ENCODE data around the gene MYBPH. TPM values are rescaled to one million over a fixed set of nuclear protein-coding genes. Genes with fewer than 3 reads are reported as not detected.

Gene MYBPH, protein sequence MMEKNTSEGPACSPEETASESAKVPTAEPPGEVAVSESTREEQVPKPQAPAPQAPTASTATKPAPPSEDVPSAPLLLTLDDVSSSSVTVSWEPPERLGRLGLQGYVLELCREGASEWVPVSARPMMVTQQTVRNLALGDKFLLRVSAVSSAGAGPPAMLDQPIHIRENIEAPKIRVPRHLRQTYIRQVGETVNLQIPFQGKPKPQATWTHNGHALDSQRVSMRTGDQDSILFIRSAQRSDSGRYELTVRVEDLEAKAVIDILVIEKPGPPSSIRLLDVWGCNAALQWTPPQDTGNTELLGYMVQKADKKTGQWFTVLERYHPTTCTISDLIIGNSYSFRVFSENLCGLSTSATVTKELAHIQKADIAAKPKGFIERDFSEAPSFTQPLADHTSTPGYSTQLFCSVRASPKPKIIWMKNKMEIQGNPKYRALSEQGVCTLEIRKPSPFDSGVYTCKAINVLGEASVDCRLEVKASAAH
- total RNA-seq: not detected in 2 replicates

DNA sequence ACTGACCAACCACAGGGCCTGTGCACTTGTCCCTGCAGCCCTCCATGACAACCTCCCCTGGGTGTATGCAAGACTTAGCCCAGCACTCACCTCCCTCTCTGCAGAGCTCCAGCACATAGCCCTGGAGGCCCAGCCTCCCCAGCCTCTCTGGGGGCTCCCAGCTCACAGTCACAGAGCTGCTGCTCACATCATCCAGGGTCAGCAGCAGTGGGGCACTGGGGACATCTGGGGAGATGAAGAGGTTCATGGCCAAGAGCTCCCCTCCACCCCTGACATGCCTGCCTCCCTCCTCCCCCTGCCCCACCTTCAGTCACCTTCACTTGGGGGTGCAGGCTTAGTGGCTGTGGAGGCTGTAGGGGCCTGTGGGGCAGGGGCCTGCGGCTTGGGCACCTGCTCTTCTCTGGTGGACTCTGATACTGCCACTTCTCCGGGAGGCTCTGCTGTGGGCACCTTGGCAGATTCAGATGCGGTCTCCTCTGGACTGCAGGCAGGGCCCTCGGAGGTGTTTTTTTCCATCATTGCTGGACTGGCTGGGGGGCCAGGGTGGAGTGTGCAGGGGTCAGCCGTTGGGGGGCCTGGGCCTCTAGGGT, at the start of gene MYBPH:
TSS of gene MYBPH (minus strand) at position 590 of the 590 bp plus-strand sequence. CDS start at position 519, 71 bp downstream.

DNA sequence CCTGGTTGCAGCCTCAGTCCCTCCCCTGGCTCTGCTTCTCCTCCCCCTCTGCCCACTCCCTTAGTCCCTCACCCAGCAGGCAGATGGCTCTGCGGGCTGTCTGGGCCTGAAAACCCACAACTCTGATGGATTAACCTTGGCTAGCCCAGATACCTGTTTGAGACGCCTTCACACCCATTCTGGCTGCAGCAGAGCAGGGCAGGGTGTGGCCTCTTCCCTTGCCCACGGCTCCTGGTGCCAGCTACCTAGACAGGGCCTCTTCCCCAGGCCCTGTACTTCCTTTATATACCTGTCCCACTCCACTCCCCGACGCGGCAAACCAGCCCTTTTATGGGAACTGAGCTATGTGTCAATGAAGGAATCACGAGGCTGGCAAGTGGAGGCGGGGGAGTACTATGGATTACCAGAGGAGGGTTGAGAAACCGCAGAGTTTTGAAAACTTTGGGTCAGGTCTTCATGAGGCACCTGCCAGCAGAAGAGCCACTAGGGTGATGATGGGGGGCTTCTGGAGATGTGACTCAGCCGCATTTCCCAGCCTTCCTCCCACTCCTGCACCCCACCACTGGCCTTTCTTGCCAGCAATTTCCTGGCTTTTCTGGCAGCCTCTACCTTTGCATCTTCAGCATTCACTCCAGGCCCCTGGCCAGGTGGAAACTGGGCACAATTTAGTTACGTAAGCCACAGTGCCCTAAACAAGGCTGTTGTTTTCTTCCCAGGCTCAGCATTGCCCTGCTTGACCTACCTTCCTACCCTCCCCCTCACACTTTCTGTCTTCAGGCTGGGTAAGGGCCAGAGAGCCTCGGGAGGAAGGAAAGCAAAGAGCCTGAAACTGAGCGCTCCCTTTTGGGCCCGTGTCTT, 11.0 kb upstream of the MYBPH start, which contains the start of gene CHI3L1:
TSS of gene CHI3L1 (minus strand) at position 259 of the 858 bp plus-strand sequence. CDS start at position 178, 81 bp downstream.

DNA sequence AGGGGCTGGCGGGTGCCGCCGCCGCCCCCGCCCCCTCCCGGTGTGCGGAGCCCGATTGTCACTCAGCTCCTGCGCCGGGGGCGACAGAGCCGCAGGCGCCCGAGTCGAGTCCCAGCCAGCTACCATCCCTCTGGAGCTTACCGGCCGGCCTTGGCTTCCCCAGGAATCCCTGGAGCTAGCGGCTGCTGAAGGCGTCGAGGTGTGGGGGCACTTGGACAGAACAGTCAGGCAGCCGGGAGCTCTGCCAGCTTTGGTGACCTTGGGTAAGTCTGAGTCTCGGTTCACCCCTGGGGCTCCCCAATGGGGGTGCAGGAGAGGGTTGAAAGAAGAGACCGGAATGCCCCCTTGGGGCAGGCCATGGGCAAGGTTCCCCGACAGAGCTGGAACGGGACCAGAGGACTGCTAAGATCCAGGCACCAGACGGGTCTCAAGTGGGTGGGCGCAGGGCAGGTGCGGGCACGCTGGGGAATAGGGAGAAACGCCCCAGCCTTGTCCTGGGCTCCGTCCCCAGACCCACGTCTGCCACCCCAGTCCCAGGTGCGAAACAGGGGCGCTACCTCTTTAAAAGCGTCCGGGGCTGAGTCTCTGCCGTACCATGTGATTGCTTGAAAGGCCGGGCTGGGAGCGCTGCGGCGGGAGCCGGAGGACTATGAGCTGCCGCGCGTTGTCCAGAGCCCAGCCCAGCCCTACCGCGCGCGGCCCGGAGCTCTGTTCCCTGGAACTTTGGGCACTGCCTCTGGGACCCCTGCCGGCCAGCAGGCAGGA, 47.8 kb downstream of the MYBPH start, which contains the start of gene ADORA1:
TSS of gene ADORA1 (plus strand) at position 61 of the 765 bp plus-strand sequence. CDS start 1,116 bp downstream, outside the sequence.

Other genes with a start within 250 kb of the MYBPH start
- gene KLHL12, start 248.6 kb downstream of the MYBPH start, total RNA-seq: 54.4 and 55.4 TPM in 2 replicates
- 167 and 244 TPM in 2 replicates for gene ADIPOR1, start 217.5 kb downstream of the MYBPH start, total RNA-seq
- gene CYB5R1, start 208.6 kb downstream of the MYBPH start, total RNA-seq: 103 and 187 TPM in 2 replicates
- 98.4 and 102 TPM in 2 replicates for gene TMEM183A, start 168.5 kb downstream of the MYBPH start, total RNA-seq
- 0.34 and 3.1 TPM in 2 replicates for gene PPFIA4, start 149.3 kb downstream of the MYBPH start, total RNA-seq
- not detected in 2 replicates for gene MYOG, start 89.8 kb downstream of the MYBPH start, total RNA-seq
- gene ADORA1, start 48.1 kb downstream of the MYBPH start, total RNA-seq: not detected in 2 replicates
- gene CHI3L1, start 10.9 kb upstream of the MYBPH start, total RNA-seq: under 0.01 and 3.1 TPM in 2 replicates
- gene CHIT1, start 53.8 kb upstream of the MYBPH start, total RNA-seq: under 0.01 TPM in 2 replicates
- 24.6 and 46.8 TPM in 2 replicates for gene BTG2, start 129.7 kb upstream of the MYBPH start, total RNA-seq
- 0.28 TPM in 1 of 2 replicates, not detected in the other for gene FMOD, start 175.3 kb upstream of the MYBPH start, total RNA-seq